Neuronal stem cell (in vitro differentiated cells): ENCODE data around the gene ABCB8.

Source experiments
- DNase-seq: peaks from one replicate; pipeline ENCODE4 v3.0.0-alpha.2; 2013; ENCODE audit warnings: low spot score
- H2AFZ ChIP-seq: one replicate; pipeline ENCODE4 v1.6.1; 2013; ENCODE audit warnings: mild to moderate bottlenecking, low read length, inconsistent platforms
- H2AK5ac ChIP-seq: 2 replicates; pipeline ENCODE4 v1.6.1; 2013; ENCODE audit warnings: low read depth, mild to moderate bottlenecking, inconsistent platforms, low read length, moderate library complexity, mixed read lengths
- H2BK120ac ChIP-seq: 2 replicates; pipeline ENCODE4 v1.6.1; 2013; ENCODE audit warnings: low read depth, mild to moderate bottlenecking, inconsistent platforms, low read length, moderate library complexity, mixed read lengths
- H2BK12ac ChIP-seq: one replicate; pipeline ENCODE4 v1.6.1; 2013; ENCODE audit warnings: low read length, inconsistent platforms
- H2BK15ac ChIP-seq: 2 replicates; pipeline ENCODE4 v1.6.1; 2013; ENCODE audit warnings: mild to moderate bottlenecking, low read length, inconsistent platforms, mixed read lengths
- H2BK5ac ChIP-seq: one replicate; pipeline ENCODE4 v1.6.1; 2013; ENCODE audit warnings: inconsistent platforms, mild to moderate bottlenecking, low read length, moderate library complexity
- H3K14ac ChIP-seq: one replicate; pipeline ENCODE4 v1.6.1; 2013; ENCODE audit warnings: low read length, inconsistent platforms
- H3K18ac ChIP-seq: 2 replicates; pipeline ENCODE4 v1.6.1; 2013; ENCODE audit warnings: low read length, inconsistent platforms
- H3K23ac ChIP-seq: 2 replicates; pipeline ENCODE4 v1.6.1; 2013; ENCODE audit warnings: low read depth, mild to moderate bottlenecking, mixed read lengths, low read length, inconsistent platforms; ENCODE audit not compliant: poor library complexity
- H3K27ac ChIP-seq: replicated peaks from 3 replicates; pipeline ENCODE4 v1.5.1; 2013; ENCODE audit warnings: low read length, inconsistent platforms
- H3K27me3 ChIP-seq, 3 experiments: 2 replicates each; pipeline ENCODE4 v1.6.1; 2013; ENCODE audit warnings: low read length in 3 of 3, mild to moderate bottlenecking in 2 of 3, inconsistent platforms in 1 of 3, low read depth in 1 of 3, mixed read lengths in 1 of 3, moderate library complexity in 1 of 3; ENCODE audit not compliant: control insufficient read depth in 3 of 3, insufficient read depth in 3 of 3
- H3K36me3 ChIP-seq, 2 donors: replicated peaks in 1 of 2; 2 replicates each; pipeline ENCODE4 v1.6.1; 2013; ENCODE audit warnings: low read length in 2 of 2; ENCODE audit not compliant: control insufficient read depth in 2 of 2, insufficient read depth in 2 of 2
- H3K4ac ChIP-seq: 2 replicates; pipeline ENCODE4 v1.6.1; 2013; ENCODE audit warnings: inconsistent platforms, mild to moderate bottlenecking, low read length, moderate library complexity
- H3K4me1 ChIP-seq, 2 donors: 1 replicate in 1 of 2; 2 replicates in 1 of 2; pipeline ENCODE4 v1.6.1; 2013; ENCODE audit warnings: low read length in 2 of 2, low read depth in 1 of 2; ENCODE audit not compliant: control insufficient read depth in 2 of 2, insufficient read depth in 1 of 2
- H3K4me2 ChIP-seq: one replicate; pipeline ENCODE4 v1.6.1; 2013; ENCODE audit warnings: mild to moderate bottlenecking, low read length, inconsistent platforms; ENCODE audit not compliant: insufficient read depth, poor library complexity, severe bottlenecking
- H3K4me3 ChIP-seq, 2 donors: 2 replicates each; pipeline ENCODE4 v1.5.1; 2013; ENCODE audit warnings: low read length in 2 of 2, mild to moderate bottlenecking in 2 of 2, inconsistent platforms in 1 of 2, moderate library complexity in 1 of 2
- H3K79me1 ChIP-seq: one replicate; pipeline ENCODE4 v1.6.1; 2013; ENCODE audit warnings: low read depth, mild to moderate bottlenecking, inconsistent platforms, low read length, moderate library complexity
- H3K9ac ChIP-seq: one replicate; pipeline ENCODE4 v1.6.1; 2013; ENCODE audit warnings: mild to moderate bottlenecking, low read depth, low read length, inconsistent platforms; ENCODE audit not compliant: poor library complexity
- H3K9me3 ChIP-seq, 2 donors: replicated peaks in 1 of 2; 2 replicates each; pipeline versions ENCODE3 to v1.6.1; 2013; ENCODE audit warnings: low read length in 2 of 2, mild to moderate bottlenecking in 2 of 2, inconsistent platforms in 1 of 2, low read depth in 1 of 2, mixed read lengths in 1 of 2, moderate library complexity in 1 of 2; ENCODE audit not compliant: control insufficient read depth in 2 of 2, insufficient read depth in 1 of 2
- H4K8ac ChIP-seq: one replicate; pipeline ENCODE4 v1.6.1; 2013; ENCODE audit warnings: low read depth, mild to moderate bottlenecking, inconsistent platforms, low read length, moderate library complexity
- H4K91ac ChIP-seq: one replicate; pipeline ENCODE4 v1.6.1; 2013; ENCODE audit warnings: low read length, low read depth, mild to moderate bottlenecking, inconsistent platforms; ENCODE audit not compliant: poor library complexity
- WGBS, 2 donors: extraction: QIAGEN DNeasy Blood & Tissue Kit; methylation state at CpG; one replicate each; pipeline ENCODE4 v1.1.7; 2013; ENCODE audit warnings: missing lambda C conversion rate in 2 of 2, mixed read lengths in 1 of 2; ENCODE audit not compliant: insufficient read length in 2 of 2, insufficient replicate concordance in 1 of 2; ENCODE audit errors: extremely low coverage in 2 of 2; 5-methylcytosine and 5-hydroxymethylcytosine counted together

The ABCB8 gene

GRCh38 chr7:151062399-151063211, 34.4 kb downstream of the ABCB8 start:
- H3K27ac ChIP-seq = no peak overlapping the region
- H2BK12ac ChIP-seq = peak overlapping the region; percentile 67
- H4K8ac ChIP-seq = no peak overlapping the region
- peaks cover 0 to 18% (median 0%) of the 10 kb centered on the region in 3 experiments for H3K27me3 ChIP-seq
- no peak overlapping the region for H3K14ac ChIP-seq
- no peak overlapping the region for H2AFZ ChIP-seq
- H3K18ac ChIP-seq = peak overlapping the region; percentile 88
- no peak overlapping the region for H3K4ac ChIP-seq
- H3K9me3 ChIP-seq = no peaks in the 10 kb centered on the region
- H2BK15ac ChIP-seq = no peak overlapping the region
- H2BK120ac ChIP-seq = no peak overlapping the region
- H4K91ac ChIP-seq = no peak overlapping the region
- peaks cover 4% of the 10 kb centered on the region for H3K79me1 ChIP-seq
- H3K23ac ChIP-seq = peak overlapping the region; percentile 75
- peaks cover 17 to 34% of the 10 kb centered on the region in 2 donors for H3K4me1 ChIP-seq
- no peak overlapping the region for H2BK5ac ChIP-seq
- H2AK5ac ChIP-seq = peak overlapping the region; percentile 85
- H3K36me3 ChIP-seq = peaks cover 22 to 51% of the 10 kb centered on the region in 2 donors
- WGBS, 2 donors = no CpG with 5 or more reads among the region's 43 CpGs
- peak overlapping the region; percentile 64 for H3K4me2 ChIP-seq
- peak; percentile 77 for DNase-seq
- peak overlapping the region; percentile 75 for H3K9ac ChIP-seq
- peak overlapping the region in 1 of 2 donors; percentile 73 for H3K4me3 ChIP-seq

- Histone ChIP-seq H3K27me3 (peaks cover 0 to 18% (median 0%) of the 10 kb centered on the region in 3 experiments), H2BK15ac (no peak overlapping the region), H3K4me1 (peaks cover 17 to 33% of the 10 kb centered on the region in 2 donors), H3K4me3 (no peak overlapping the region), H3K79me1 (peaks cover 4% of the 10 kb centered on the region), H3K9me3 (no peaks in the 10 kb centered on the region), H2BK12ac (no peak overlapping the region), H3K4me2 (peak overlapping the region; percentile 64), H2AFZ (no peak overlapping the region), H4K91ac (no peak overlapping the region), H3K14ac (no peak overlapping the region), H3K27ac (no peak overlapping the region), H2BK120ac (no peak overlapping the region), H2AK5ac (no peak overlapping the region), H3K9ac (no peak overlapping the region), H4K8ac (no peak overlapping the region), H3K36me3 (peaks cover 28 to 57% of the 10 kb centered on the region in 2 donors), H3K18ac (no peak overlapping the region), H3K23ac (no peak overlapping the region), H2BK5ac (no peak overlapping the region), H3K4ac (no peak overlapping the region)
- no peak for DNase-seq
- no CpG with 5 or more reads among the region's 11 CpGs for WGBS, 2 donors
Observed at GRCh38 chr7:151063212-151063561, 34.9 kb downstream of the ABCB8 start.

- no peak overlapping the region for H4K8ac ChIP-seq
- no peak overlapping the region for H3K9ac ChIP-seq
- H2BK15ac ChIP-seq = no peak overlapping the region
- H3K79me1 ChIP-seq = peaks cover 4% of the 10 kb centered on the region
- H2BK12ac ChIP-seq = no peak overlapping the region
- H4K91ac ChIP-seq = no peak overlapping the region
- H2BK120ac ChIP-seq = no peak overlapping the region
- H3K27me3 ChIP-seq = peaks cover 0 to 18% (median 0%) of the 10 kb centered on the region in 3 experiments
- H3K36me3 ChIP-seq = peaks cover 29 to 66% of the 10 kb centered on the region in 2 donors
- H3K9me3 ChIP-seq = no peaks in the 10 kb centered on the region
- no peak overlapping the region for H3K23ac ChIP-seq
- no peak overlapping the region for H2AK5ac ChIP-seq
- H3K4ac ChIP-seq = no peak overlapping the region
- H2AFZ ChIP-seq = no peak overlapping the region
- no peak for DNase-seq
- WGBS, 2 donors = no CpG with 5 or more reads among the region's 18 CpGs
- H3K14ac ChIP-seq = no peak overlapping the region
- H3K4me2 ChIP-seq = no peak overlapping the region
- H3K4me1 ChIP-seq = peaks cover 15 to 24% of the 10 kb centered on the region in 2 donors
- H3K18ac ChIP-seq = no peak overlapping the region
- H2BK5ac ChIP-seq = no peak overlapping the region
- H3K4me3 ChIP-seq = no peak overlapping the region
- H3K27ac ChIP-seq = no peak overlapping the region
Observed at GRCh38 chr7:151064454-151064853, 36.2 kb downstream of the ABCB8 start.

- Histone ChIP-seq H3K9me3 (no peaks in the 10 kb centered on the region), H3K27me3 (peaks cover 0 to 18% (median 0%) of the 10 kb centered on the region in 3 experiments), H2BK12ac (no peak overlapping the region), H3K9ac (no peak overlapping the region), H2AK5ac (no peak overlapping the region), H3K4me2 (no peak overlapping the region), H2AFZ (no peak overlapping the region), H4K91ac (no peak overlapping the region), H3K18ac (no peak overlapping the region), H3K4me3 (no peak overlapping the region), H2BK120ac (no peak overlapping the region), H3K79me1 (peaks cover 4% of the 10 kb centered on the region), H2BK5ac (no peak overlapping the region), H3K4ac (no peak overlapping the region), H4K8ac (no peak overlapping the region), H3K4me1 (peaks cover 15 to 24% of the 10 kb centered on the region in 2 donors), H3K27ac (no peak overlapping the region), H2BK15ac (no peak overlapping the region), H3K23ac (no peak overlapping the region), H3K36me3 (peaks cover 32 to 71% of the 10 kb centered on the region in 2 donors), H3K14ac (no peak overlapping the region)
- WGBS, 2 donors = no CpG with 5 or more reads among the region's 6 CpGs
- DNase-seq = no peak
Observed at GRCh38 chr7:151064993-151065392, 36.7 kb downstream of the ABCB8 start.
